OCI-LY3 (cell line): Measurements from ENCODE around the gene SAFB2.

Experiments
- CTCF ChIP-seq: fragments of 200-600, 300-600 bp; sonication (generic); IDR thresholded peaks from 2 replicates; pipeline ENCODE4 v1.5.1; 2014; ENCODE audit warnings: antibody characterized with exemption, low read length, low read depth
- EZH2phosphoT487 ChIP-seq: fragments of 200-600 bp; shearing (Covaris generic); IDR thresholded peaks from 2 replicates; pipeline ENCODE4 v1.6.1; 2018; ENCODE audit warnings: antibody characterized with exemption, mixed run types, low read depth

- TF ChIP-seq CTCF: no peak
- no peak for TF ChIP-seq EZH2phosphoT487
Measured at GRCh38 chr19:5663904-5664303, 41.3 kb upstream of the SAFB2 start.
